IMR-90 (cell line): Measurements from ENCODE around the gene KLHL14. TPM values are rescaled to one million over a fixed set of nuclear protein-coding genes. Genes with fewer than 3 reads are reported as not detected.

Experiments used
- ATAC-seq: fragments of 200-7000 bp; cut with Tn5 transposase; 2 replicates; pipeline ENCODE4 v1.9.1; 2020; ENCODE audit warnings: low read depth, mild to moderate bottlenecking, moderate library complexity
- BruUV-seq: library from RNA; stranded (reverse); fragments of 400-500 nt; replicated peaks from 2 replicates; lab custom pipeline; 2021; lab: Mats Ljungman, UMichigan
- CTCF ChIA-PET: fragments of 300-600 bp; formaldehyde crosslinking; extraction: SDS; loops from one replicate; lab custom pipeline; 2021; ENCODE audit warnings: antibody characterized with exemption; lab: Yijun Ruan, JAX
- POLR2A ChIA-PET: fragments of 300-600 bp; sonication (Branson Sonifier 250); formaldehyde crosslinking; loops from one replicate; lab custom pipeline; 2022; ENCODE audit warnings: antibody characterized with exemption; ENCODE audit not compliant: unreplicated experiment; lab: Charles Lee
- DNase-seq: peaks from one replicate; pipeline ENCODE4 v3.0.0; 2013
- H2AFZ ChIP-seq: replicated peaks from 2 replicates; pipeline ENCODE3; 2013; ENCODE audit warnings: low read length, mild to moderate bottlenecking; ENCODE audit not compliant: poor library complexity
- H2AK5ac ChIP-seq: 2 replicates; pipeline ENCODE4 v1.6.1; 2013; ENCODE audit warnings: low read depth, low read length, inconsistent platforms
- H2AK9ac ChIP-seq: replicated peaks from 2 replicates; pipeline ENCODE3; 2013; ENCODE audit warnings: mild to moderate bottlenecking, low read depth, low read length, moderate library complexity; ENCODE audit not compliant: poor library complexity
- H2BK120ac ChIP-seq: 2 replicates; pipeline ENCODE4 v1.6.1; 2013; ENCODE audit warnings: low read depth, low read length, inconsistent platforms
- H2BK15ac ChIP-seq: 3 replicates; pipeline ENCODE4 v1.6.1; 2013; ENCODE audit warnings: low read depth, low read length, inconsistent platforms
- H2BK20ac ChIP-seq: 2 replicates; pipeline ENCODE4 v1.6.1; 2013; ENCODE audit warnings: low read depth, mild to moderate bottlenecking, inconsistent platforms, low read length, moderate library complexity
- H2BK5ac ChIP-seq: 2 replicates; pipeline ENCODE4 v1.6.1; 2013; ENCODE audit warnings: mild to moderate bottlenecking, low read depth, low read length, inconsistent platforms; ENCODE audit not compliant: poor library complexity, severe bottlenecking
- H3K14ac ChIP-seq: replicated peaks from 2 replicates; pipeline ENCODE4 v1.6.1; 2013; ENCODE audit warnings: low read depth, low read length, inconsistent platforms
- H3K18ac ChIP-seq: 2 replicates; pipeline ENCODE4 v1.6.1; 2013; ENCODE audit warnings: low read depth, low read length, control low read depth
- H3K23ac ChIP-seq: 2 replicates; pipeline ENCODE4 v1.6.1; 2013; ENCODE audit warnings: low read depth, low read length, inconsistent platforms
- H3K27ac ChIP-seq: 2 replicates; pipeline ENCODE4 v1.5.1; 2013; ENCODE audit warnings: mild to moderate bottlenecking, control low read depth, low read length; ENCODE audit not compliant: insufficient read depth
- H3K27me3 ChIP-seq: 2 replicates; pipeline ENCODE4 v1.6.1; 2013; ENCODE audit warnings: low read length; ENCODE audit not compliant: control insufficient read depth, insufficient read depth
- H3K36me3 ChIP-seq: 2 replicates; pipeline ENCODE4 v1.6.1; 2013; ENCODE audit warnings: low read length, mixed read lengths; ENCODE audit not compliant: control insufficient read depth, insufficient read depth
- H3K4ac ChIP-seq: 2 replicates; pipeline ENCODE4 v1.6.1; 2013; ENCODE audit warnings: low read depth, low read length, inconsistent platforms
- H3K4me1 ChIP-seq: 2 replicates; pipeline ENCODE4 v1.6.1; 2013; ENCODE audit warnings: low read length, mixed read lengths; ENCODE audit not compliant: control insufficient read depth, insufficient read depth
- H3K4me2 ChIP-seq: 2 replicates; pipeline ENCODE4 v1.6.1; 2013; ENCODE audit warnings: low read depth, mild to moderate bottlenecking, control low read depth, low read length, moderate library complexity
- H3K4me3 ChIP-seq: 2 replicates; pipeline ENCODE4 v1.5.1; 2013; ENCODE audit warnings: low read depth, mild to moderate bottlenecking, control low read depth, low read length, moderate library complexity; ENCODE audit not compliant: insufficient read depth
- H3K56ac ChIP-seq: 2 replicates; pipeline ENCODE4 v1.6.1; 2013; ENCODE audit warnings: low read length, inconsistent platforms; ENCODE audit not compliant: insufficient read depth; ENCODE audit errors: extremely low read depth
- H3K79me1 ChIP-seq, 2 experiments: 2 replicates each; pipeline ENCODE4 v1.6.1; 2013; ENCODE audit warnings: low read length in 2 of 2, inconsistent platforms in 1 of 2, low read depth in 1 of 2
- H3K9ac ChIP-seq: 2 replicates; pipeline ENCODE4 v1.6.1; 2013; ENCODE audit warnings: low read depth, low read length, control low read depth
- H3K9me1 ChIP-seq: 2 replicates; pipeline ENCODE4 v1.6.1; 2013; ENCODE audit warnings: low read length, inconsistent platforms; ENCODE audit not compliant: insufficient read depth
- H3K9me3 ChIP-seq: 2 replicates; pipeline ENCODE4 v1.6.1; 2013; ENCODE audit warnings: low read length; ENCODE audit not compliant: control insufficient read depth, insufficient read depth
- H4K20me1 ChIP-seq: 2 replicates; pipeline ENCODE4 v1.6.1; 2013; ENCODE audit warnings: low read length, inconsistent platforms; ENCODE audit not compliant: insufficient read depth
- H4K5ac ChIP-seq: 2 replicates; pipeline ENCODE4 v1.6.1; 2013; ENCODE audit warnings: mild to moderate bottlenecking, low read depth, low read length, control low read depth
- H4K8ac ChIP-seq, 2 experiments: 2 replicates each; pipeline ENCODE4 v1.6.1; 2013; ENCODE audit warnings: low read depth in 2 of 2, low read length in 2 of 2, control low read depth in 1 of 2, inconsistent platforms in 1 of 2
- H4K91ac ChIP-seq: 2 replicates; pipeline ENCODE4 v1.6.1; 2013; ENCODE audit warnings: low read depth, low read length, inconsistent platforms; ENCODE audit not compliant: insufficient read depth
- BHLHE40 ChIP-seq: fragments of 150-350 bp; IDR thresholded peaks from 2 replicates; pipeline ENCODE4 v1.6.1; 2016; ENCODE audit warnings: mild to moderate bottlenecking, low read depth, low read length
- CEBPB ChIP-seq: IDR thresholded peaks from 2 replicates; pipeline ENCODE4 v1.6.1; 2012; ENCODE audit warnings: low read depth, low read length, improper control_type of control experiment
- CHD1 ChIP-seq: IDR thresholded peaks from 2 replicates; pipeline ENCODE4 v1.6.1; 2012; ENCODE audit warnings: low read depth, low read length, improper control_type of control experiment
- FOS ChIP-seq: fragments of 150-350 bp; IDR thresholded peaks from 2 replicates; pipeline ENCODE4 v1.6.1; 2016; ENCODE audit warnings: low read depth, low read length
- MAFK ChIP-seq: IDR thresholded peaks from 2 replicates; pipeline ENCODE4 v1.6.1; 2012; ENCODE audit warnings: low read depth, low read length, improper control_type of control experiment
- MAZ ChIP-seq: IDR thresholded peaks from 2 replicates; pipeline ENCODE4 v1.6.1; 2012; ENCODE audit warnings: low read depth, mild to moderate bottlenecking, low read length, improper control_type of control experiment, moderate library complexity, borderline replicate concordance
- MXI1 ChIP-seq: IDR thresholded peaks from 2 replicates; pipeline ENCODE4 v1.6.1; 2012; ENCODE audit warnings: low read depth, mild to moderate bottlenecking, low read length, moderate library complexity, borderline replicate concordance
- NFE2L2 ChIP-seq: fragments of 150-350 bp; IDR thresholded peaks from 2 replicates; pipeline ENCODE4 v1.6.1; 2016; ENCODE audit warnings: low read depth, mild to moderate bottlenecking, low read length
- POLR2A ChIP-seq: IDR thresholded peaks from 2 replicates; pipeline ENCODE4 v1.6.1; 2012; ENCODE audit warnings: mild to moderate bottlenecking, low read depth, low read length
- RAD21 ChIP-seq: IDR thresholded peaks from 2 replicates; pipeline ENCODE4 v1.6.1; 2012; ENCODE audit warnings: low read length, improper control_type of control experiment
- RCOR1 ChIP-seq: IDR thresholded peaks from 2 replicates; pipeline ENCODE4 v1.6.1; 2012; ENCODE audit warnings: mild to moderate bottlenecking, low read length, improper control_type of control experiment; ENCODE audit not compliant: insufficient replicate concordance
- RFX5 ChIP-seq: IDR thresholded peaks from 2 replicates; pipeline ENCODE4 v1.8.0; 2012; ENCODE audit warnings: low read depth, mild to moderate bottlenecking, low read length, moderate library complexity
- SMC3 ChIP-seq: fragments of 150-350 bp; IDR thresholded peaks from 2 replicates; pipeline ENCODE4 v1.6.1; 2016; ENCODE audit warnings: low read depth, mild to moderate bottlenecking, antibody characterized with exemption, low read length, moderate library complexity
- WGBS, 2 experiments: methylation state at CpG; one replicate each; pipeline versions ENCODE4 v1.1.5 to v1.1.7; 2013; ENCODE audit warnings: missing lambda C conversion rate in 2 of 2; ENCODE audit not compliant: insufficient read length in 1 of 2; ENCODE audit errors: extremely low coverage in 2 of 2; 5-methylcytosine and 5-hydroxymethylcytosine counted together
- dilution Hi-C: fragments of 300-500 bp; cut with HindIII; formaldehyde crosslinking; loops from one replicate; pipeline ENCODE4 v1.14.3; 2018; ENCODE audit warnings: low sequenced_read_pairs; ENCODE audit not compliant: unreplicated experiment
- in situ Hi-C: fragments of 300-500 bp; cut with MboI; formaldehyde crosslinking; loops from 3 replicates; pipeline ENCODE4 v1.14.3; 2019; ENCODE audit warnings: low sequenced_read_pairs, inconsistent platforms, mixed read lengths
- intact Hi-C: fragments of 100-400 bp; cut with micrococcal nuclease; formaldehyde crosslinking; loops from 2 replicates; pipeline ENCODE4 v1.10.0; 2022
- polyA plus RNA-seq, 3 experiments: library from polyadenylated mRNA; depleted of rRNA; stranded (reverse); fragments of >200 nt; gene quantifications; 2 replicates each; pipeline ENCODE4 v1.2.3, GENCODE V29; 2012; ENCODE audit warnings: low replicate concordance in 1 of 3
- total RNA-seq: library from RNA; depleted of rRNA; stranded (reverse); fragments of >200 nt; gene quantifications from 2 replicates; pipeline ENCODE4 v1.2.3, GENCODE V29; 2012
- TF ChIP-seq, protein P1 (sequence below): fragments of 150-350 bp; IDR thresholded peaks from 2 replicates; pipeline ENCODE4 v1.6.1; 2017; ENCODE audit warnings: mild to moderate bottlenecking, antibody characterized with exemption, low read length, low read depth
- TF ChIP-seq, protein P2 (sequence below): conservative IDR thresholded peaks from 2 replicates; pipeline ENCODE4 v1.5.1; 2012; ENCODE audit warnings: mild to moderate bottlenecking, low read depth, low read length, improper control_type of control experiment
- TF ChIP-seq, protein P3 (sequence below): fragments of 150-350 bp; IDR thresholded peaks from 2 replicates; pipeline ENCODE4 v1.6.1; 2016; ENCODE audit warnings: low read depth, mild to moderate bottlenecking, low read length, moderate library complexity, borderline replicate concordance

Gene KLHL14
- total and polyA plus RNA-seq, 2 of the 4 experiments (the other 2 are of a cell fraction) = not detected

DNA sequence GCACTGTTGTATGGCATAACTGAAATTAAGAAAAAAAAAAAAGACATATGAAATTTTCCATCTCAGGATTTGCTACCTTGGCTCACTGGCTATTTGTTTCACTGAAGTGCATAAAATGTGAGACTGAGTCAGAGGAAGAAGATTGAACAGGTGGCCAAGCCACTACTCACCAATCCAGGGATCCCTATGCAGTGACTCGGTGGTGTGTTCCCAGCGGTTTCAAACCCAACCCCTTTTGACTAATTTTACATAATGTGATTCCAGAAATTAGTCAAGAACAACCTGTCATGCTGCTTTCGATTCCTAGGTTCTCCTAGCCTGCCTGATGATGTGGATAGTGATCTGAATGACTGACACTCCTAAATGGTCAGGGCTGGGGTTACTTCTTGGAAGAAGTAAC lies 77.3 kb downstream of the KLHL14 start:
- H3K9me1 ChIP-seq = no peaks in the 10 kb centered on the region
- H3K9ac ChIP-seq = no peak overlapping the region
- intact Hi-C loops (no loop called here), dilution Hi-C loops (no loop called here), in situ Hi-C loops (no loop called here)
- H4K5ac ChIP-seq = no peak overlapping the region
- H3K18ac ChIP-seq = no peak overlapping the region
- H2BK5ac ChIP-seq = no peak overlapping the region
- no peak overlapping the region for H2BK120ac ChIP-seq
- H2AK5ac ChIP-seq = no peak overlapping the region
- no peaks in the 10 kb centered on the region for H3K36me3 ChIP-seq
- no peaks in the 10 kb centered on the region for H3K4me1 ChIP-seq
- no peak overlapping the region for H4K91ac ChIP-seq
- ATAC-seq = no peak
- ChIA-PET CTCF (no interaction called here), POLR2A (no interaction called here)
- no peak overlapping the region for H2BK20ac ChIP-seq
- H3K4me3 ChIP-seq = no peak overlapping the region
- H3K27ac ChIP-seq = no peak overlapping the region
- DNase-seq = no peak
- H3K4me2 ChIP-seq = no peak overlapping the region
- H2BK15ac ChIP-seq = no peak overlapping the region
- no peaks in the 10 kb centered on the region for H3K27me3 ChIP-seq
- BruUV-seq = no TSS peak
- no peaks in the 10 kb centered on the region for H3K9me3 ChIP-seq
- no peak overlapping the region for H3K23ac ChIP-seq
- H3K14ac ChIP-seq = no peak overlapping the region
- no peak overlapping the region for H2AFZ ChIP-seq
- no peak overlapping the region for H3K56ac ChIP-seq
- no peak overlapping the region for H2AK9ac ChIP-seq
- H3K4ac ChIP-seq = no peak overlapping the region
- TF ChIP-seq, protein P1, sequence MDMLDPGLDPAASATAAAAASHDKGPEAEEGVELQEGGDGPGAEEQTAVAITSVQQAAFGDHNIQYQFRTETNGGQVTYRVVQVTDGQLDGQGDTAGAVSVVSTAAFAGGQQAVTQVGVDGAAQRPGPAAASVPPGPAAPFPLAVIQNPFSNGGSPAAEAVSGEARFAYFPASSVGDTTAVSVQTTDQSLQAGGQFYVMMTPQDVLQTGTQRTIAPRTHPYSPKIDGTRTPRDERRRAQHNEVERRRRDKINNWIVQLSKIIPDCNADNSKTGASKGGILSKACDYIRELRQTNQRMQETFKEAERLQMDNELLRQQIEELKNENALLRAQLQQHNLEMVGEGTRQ = no peak
- TF ChIP-seq, protein P2, sequence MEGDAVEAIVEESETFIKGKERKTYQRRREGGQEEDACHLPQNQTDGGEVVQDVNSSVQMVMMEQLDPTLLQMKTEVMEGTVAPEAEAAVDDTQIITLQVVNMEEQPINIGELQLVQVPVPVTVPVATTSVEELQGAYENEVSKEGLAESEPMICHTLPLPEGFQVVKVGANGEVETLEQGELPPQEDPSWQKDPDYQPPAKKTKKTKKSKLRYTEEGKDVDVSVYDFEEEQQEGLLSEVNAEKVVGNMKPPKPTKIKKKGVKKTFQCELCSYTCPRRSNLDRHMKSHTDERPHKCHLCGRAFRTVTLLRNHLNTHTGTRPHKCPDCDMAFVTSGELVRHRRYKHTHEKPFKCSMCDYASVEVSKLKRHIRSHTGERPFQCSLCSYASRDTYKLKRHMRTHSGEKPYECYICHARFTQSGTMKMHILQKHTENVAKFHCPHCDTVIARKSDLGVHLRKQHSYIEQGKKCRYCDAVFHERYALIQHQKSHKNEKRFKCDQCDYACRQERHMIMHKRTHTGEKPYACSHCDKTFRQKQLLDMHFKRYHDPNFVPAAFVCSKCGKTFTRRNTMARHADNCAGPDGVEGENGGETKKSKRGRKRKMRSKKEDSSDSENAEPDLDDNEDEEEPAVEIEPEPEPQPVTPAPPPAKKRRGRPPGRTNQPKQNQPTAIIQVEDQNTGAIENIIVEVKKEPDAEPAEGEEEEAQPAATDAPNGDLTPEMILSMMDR = no peak
- TF ChIP-seq RAD21 (no peak), RCOR1 (no peak), CHD1 (no peak), SMC3 (no peak), MAZ (no peak), BHLHE40 (no peak), RFX5 (no peak), CEBPB (no peak), FOS (no peak), POLR2A (no peak), MAFK (no peak), NFE2L2 (no peak), MXI1 (no peak)
- TF ChIP-seq, protein P3, sequence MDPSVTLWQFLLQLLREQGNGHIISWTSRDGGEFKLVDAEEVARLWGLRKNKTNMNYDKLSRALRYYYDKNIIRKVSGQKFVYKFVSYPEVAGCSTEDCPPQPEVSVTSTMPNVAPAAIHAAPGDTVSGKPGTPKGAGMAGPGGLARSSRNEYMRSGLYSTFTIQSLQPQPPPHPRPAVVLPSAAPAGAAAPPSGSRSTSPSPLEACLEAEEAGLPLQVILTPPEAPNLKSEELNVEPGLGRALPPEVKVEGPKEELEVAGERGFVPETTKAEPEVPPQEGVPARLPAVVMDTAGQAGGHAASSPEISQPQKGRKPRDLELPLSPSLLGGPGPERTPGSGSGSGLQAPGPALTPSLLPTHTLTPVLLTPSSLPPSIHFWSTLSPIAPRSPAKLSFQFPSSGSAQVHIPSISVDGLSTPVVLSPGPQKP = no peak
- no peak overlapping the region for H4K8ac ChIP-seq
- H3K79me1 ChIP-seq = no peaks in the 10 kb centered on the region
- H4K20me1 ChIP-seq = no peaks in the 10 kb centered on the region
- no CpG with 5 or more reads among the region's 3 CpGs for whole genome bisulfite sequencing, 2 experiments
